Measurements from ENCODE around the gene ZXDA. TPM values are rescaled to one million over a fixed set of nuclear protein-coding genes. Genes with fewer than 3 reads are reported as not detected.

The ZXDA gene
- total RNA-seq, 1 donor from 2014 or later, result 12.8 TPM

Other genes starting within 250 kb of the ZXDA start
- under 0.01 TPM in 2 replicates for gene NLRP2B, start 230.2 kb downstream of the ZXDA start, total RNA-seq